Activated naive CD4-positive, alpha-beta T cell treated with anti-CD3 and anti-CD28 coated beads for 36 hours (primary cell): Measurements from ENCODE around the gene USP6NL. TPM values are rescaled to one million over a fixed set of nuclear protein-coding genes. Genes with fewer than 3 reads are reported as not detected.

ENCODE experiments used
- CTCF ChIA-PET: fragments of 350-600 bp; sonication (Branson Sonifier 250); formaldehyde crosslinking; loops from one replicate; lab custom pipeline; 2021; ENCODE audit warnings: antibody characterized with exemption; lab: Charles Lee
- DNase-seq: peaks from one replicate; pipeline ENCODE4 v3.0.0-alpha.2; 2020
- H3K27ac Mint-ChIP-seq: one replicate; pipeline ENCODE4 v1.8.0; 2021; ENCODE audit warnings: mild to moderate bottlenecking, mixed read lengths
- H3K27me3 Mint-ChIP-seq: one replicate; pipeline ENCODE4 v1.8.0; 2021; ENCODE audit warnings: low read depth, mixed read lengths
- H3K36me3 Mint-ChIP-seq: one replicate; pipeline ENCODE4 v1.8.0; 2021; ENCODE audit warnings: low read depth, mixed read lengths
- H3K4me1 Mint-ChIP-seq: one replicate; pipeline ENCODE4 v1.8.0; 2021; ENCODE audit warnings: low read depth, mixed read lengths
- H3K4me3 Mint-ChIP-seq: one replicate; pipeline ENCODE4 v1.8.0; 2021; ENCODE audit warnings: mild to moderate bottlenecking, moderate library complexity, mixed read lengths
- H3K9me3 Mint-ChIP-seq: one replicate; pipeline ENCODE4 v1.8.0; 2021; ENCODE audit warnings: mixed read lengths
- intact Hi-C: fragments of 100-400 bp; cut with micrococcal nuclease; formaldehyde crosslinking; loops from one replicate; pipeline ENCODE4 v1.15.1; 2023
- total RNA-seq, 2 experiments: library from RNA; stranded (reverse); gene quantifications; one replicate each; pipeline ENCODE4 v1.2.3, GENCODE V29; 2021

The USP6NL gene
- total RNA-seq, 2 experiments from 2014 or later, result 6.9 to 7.5 TPM

DNA sequence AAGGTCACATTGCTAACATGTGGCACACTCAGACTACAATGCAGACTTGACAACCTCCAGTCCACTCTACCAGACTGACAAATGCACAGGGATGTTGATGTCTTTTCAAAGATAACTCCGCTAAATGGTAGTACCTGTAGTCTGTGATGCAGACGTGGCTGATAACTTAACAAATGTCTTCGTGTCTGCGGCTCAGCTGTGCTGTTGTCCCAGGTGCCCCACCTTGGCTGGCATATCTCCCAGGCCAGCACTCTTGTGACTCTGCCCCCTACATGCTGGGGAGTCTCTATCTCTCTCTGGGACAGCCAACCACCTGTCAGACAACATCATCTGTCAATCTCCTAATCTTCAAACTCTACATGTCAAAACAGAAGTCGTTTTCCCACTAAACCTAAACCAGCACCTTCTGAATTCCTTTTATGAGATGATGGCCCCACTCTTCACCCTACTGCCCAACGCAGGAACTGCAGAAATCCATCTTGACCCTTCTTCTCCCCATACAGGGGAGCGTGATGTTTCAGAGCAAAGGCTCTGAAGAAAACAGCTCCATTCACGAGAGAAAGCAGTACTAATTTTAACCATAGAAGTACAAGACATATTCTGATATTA is 156.4 kb downstream of the USP6NL start:
- intact Hi-C loops, result no loop called here
- peaks cover 3% of the 10 kb centered on the region for H3K4me1 Mint-ChIP-seq
- no peaks in the 10 kb centered on the region for H3K27me3 Mint-ChIP-seq
- no peak for DNase-seq
- no peak overlapping the region for H3K4me3 Mint-ChIP-seq
- H3K9me3 Mint-ChIP-seq, result no peaks in the 10 kb centered on the region
- CTCF ChIA-PET, result interaction anchor here (0.7 kb wide), 1 partner anchor 254 kb away, joined by 4 read pairs; no protein-coding TSS in a partner anchor
- H3K27ac Mint-ChIP-seq, result no peak overlapping the region
- H3K36me3 Mint-ChIP-seq, result no peaks in the 10 kb centered on the region

DNA sequence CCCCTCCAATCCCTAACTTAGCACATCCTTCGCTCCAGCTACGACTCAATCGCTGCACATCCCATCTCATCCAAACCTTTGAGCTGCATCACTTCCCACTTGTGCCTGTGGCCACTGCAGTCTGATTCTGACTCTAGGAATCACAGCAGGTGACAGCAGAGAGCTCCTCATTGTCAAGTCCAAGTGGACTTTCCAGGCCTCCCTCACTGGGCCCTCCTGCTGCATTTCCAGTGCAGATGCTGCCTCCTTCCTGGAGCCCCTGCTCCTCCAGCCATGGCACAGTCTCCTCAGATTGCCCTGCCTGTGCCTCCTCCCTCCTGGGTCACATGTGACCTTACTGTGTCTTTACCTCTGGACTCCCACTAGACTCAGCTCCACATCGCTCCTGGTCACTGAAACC is 157.3 kb downstream of the USP6NL start:
- no peak for DNase-seq
- no peak overlapping the region for H3K27ac Mint-ChIP-seq
- no peak overlapping the region for H3K4me3 Mint-ChIP-seq
- H3K36me3 Mint-ChIP-seq, result no peaks in the 10 kb centered on the region
- intact Hi-C loops, result no loop called here
- CTCF ChIA-PET, result no interaction called here
- H3K4me1 Mint-ChIP-seq, result peaks cover 3% of the 10 kb centered on the region
- no peaks in the 10 kb centered on the region for H3K27me3 Mint-ChIP-seq
- no peaks in the 10 kb centered on the region for H3K9me3 Mint-ChIP-seq

DNA sequence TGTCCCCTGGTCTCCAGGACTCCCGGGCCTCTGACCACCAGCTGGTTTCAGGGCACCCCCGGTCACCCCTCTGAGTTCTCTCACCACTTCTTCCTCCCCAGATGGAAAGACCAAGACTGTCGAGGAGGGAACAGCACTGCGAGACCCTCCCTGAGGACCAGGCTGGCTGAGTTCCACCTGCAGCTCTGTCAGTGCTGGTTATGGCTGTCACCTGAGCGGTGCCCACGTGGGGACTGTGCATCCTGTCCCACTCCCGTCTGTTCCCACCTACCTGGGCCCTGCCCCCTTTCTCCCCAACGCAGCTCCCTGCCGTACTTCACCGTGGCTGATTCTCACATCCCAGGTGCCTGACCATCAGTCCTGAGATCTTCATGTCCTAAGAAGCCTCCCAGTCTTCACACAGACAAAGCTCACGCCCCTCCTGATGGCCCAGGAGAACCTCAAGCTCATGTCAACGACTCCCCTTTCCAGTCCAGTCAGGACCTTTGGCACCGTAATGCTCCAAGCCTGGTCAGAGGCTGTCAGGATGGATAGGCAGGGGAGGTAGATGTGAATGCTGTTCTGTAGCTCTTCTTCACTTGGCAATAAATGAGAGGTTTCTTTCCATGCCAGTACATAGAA is 159.7 kb downstream of the USP6NL start:
- peaks cover 14% of the 10 kb centered on the region for H3K4me1 Mint-ChIP-seq
- CTCF ChIA-PET, result no interaction called here
- DNase-seq, result no peak
- intact Hi-C loops, result no loop called here
- H3K9me3 Mint-ChIP-seq, result no peaks in the 10 kb centered on the region
- H3K27me3 Mint-ChIP-seq, result no peaks in the 10 kb centered on the region
- no peaks in the 10 kb centered on the region for H3K36me3 Mint-ChIP-seq
- H3K27ac Mint-ChIP-seq, result no peak overlapping the region
- H3K4me3 Mint-ChIP-seq, result no peak overlapping the region

DNA sequence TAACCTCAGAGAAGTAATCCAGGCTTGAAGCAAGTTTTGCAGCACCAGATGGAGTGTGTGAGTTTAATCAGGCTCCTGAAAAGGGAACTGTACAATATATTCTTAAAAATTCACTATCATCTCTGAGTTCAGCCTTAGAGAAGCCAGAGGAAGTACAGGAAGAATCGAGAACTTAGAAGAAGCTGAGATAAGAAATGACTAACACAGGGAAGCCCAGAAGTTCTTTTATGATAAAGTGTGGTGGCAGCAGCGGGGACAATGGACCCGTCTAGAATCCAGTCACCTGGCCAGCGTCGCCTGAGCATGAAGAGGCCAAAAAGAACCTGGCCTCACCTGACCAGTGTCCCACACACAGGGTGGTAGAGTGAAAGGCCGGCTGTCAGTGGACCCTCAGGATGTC is 161.0 kb downstream of the USP6NL start:
- H3K4me3 Mint-ChIP-seq, result no peak overlapping the region
- no peaks in the 10 kb centered on the region for H3K36me3 Mint-ChIP-seq
- H3K4me1 Mint-ChIP-seq, result peaks cover 17% of the 10 kb centered on the region
- CTCF ChIA-PET, result no interaction called here
- H3K27ac Mint-ChIP-seq, result no peak overlapping the region
- no peak for DNase-seq
- H3K9me3 Mint-ChIP-seq, result no peaks in the 10 kb centered on the region
- intact Hi-C loops, result no loop called here
- no peaks in the 10 kb centered on the region for H3K27me3 Mint-ChIP-seq

DNA sequence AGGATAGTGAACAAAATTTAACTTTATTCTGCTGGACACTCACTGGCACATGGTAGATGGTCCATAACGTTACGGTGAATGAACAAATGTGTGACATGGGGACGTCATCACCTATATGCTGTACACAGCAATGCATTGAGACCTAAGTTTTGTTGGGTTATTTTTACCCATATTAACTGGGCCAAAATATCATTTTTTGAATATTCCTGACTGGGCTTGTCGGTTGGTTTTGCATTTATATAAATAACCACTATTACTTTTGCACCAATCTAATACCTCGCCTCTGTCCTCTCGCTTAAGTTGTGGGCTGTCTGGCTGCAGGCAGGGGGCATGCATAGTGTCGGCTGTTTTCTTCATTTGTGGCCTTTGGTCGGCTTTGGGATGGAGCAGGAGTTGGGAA is 161.7 kb downstream of the USP6NL start:
- no peaks in the 10 kb centered on the region for H3K9me3 Mint-ChIP-seq
- intact Hi-C loops, result no loop called here
- H3K27ac Mint-ChIP-seq, result no peak overlapping the region
- DNase-seq, result no peak
- peaks cover 17% of the 10 kb centered on the region for H3K4me1 Mint-ChIP-seq
- no peak overlapping the region for H3K4me3 Mint-ChIP-seq
- no peaks in the 10 kb centered on the region for H3K36me3 Mint-ChIP-seq
- CTCF ChIA-PET, result no interaction called here
- no peaks in the 10 kb centered on the region for H3K27me3 Mint-ChIP-seq

DNA sequence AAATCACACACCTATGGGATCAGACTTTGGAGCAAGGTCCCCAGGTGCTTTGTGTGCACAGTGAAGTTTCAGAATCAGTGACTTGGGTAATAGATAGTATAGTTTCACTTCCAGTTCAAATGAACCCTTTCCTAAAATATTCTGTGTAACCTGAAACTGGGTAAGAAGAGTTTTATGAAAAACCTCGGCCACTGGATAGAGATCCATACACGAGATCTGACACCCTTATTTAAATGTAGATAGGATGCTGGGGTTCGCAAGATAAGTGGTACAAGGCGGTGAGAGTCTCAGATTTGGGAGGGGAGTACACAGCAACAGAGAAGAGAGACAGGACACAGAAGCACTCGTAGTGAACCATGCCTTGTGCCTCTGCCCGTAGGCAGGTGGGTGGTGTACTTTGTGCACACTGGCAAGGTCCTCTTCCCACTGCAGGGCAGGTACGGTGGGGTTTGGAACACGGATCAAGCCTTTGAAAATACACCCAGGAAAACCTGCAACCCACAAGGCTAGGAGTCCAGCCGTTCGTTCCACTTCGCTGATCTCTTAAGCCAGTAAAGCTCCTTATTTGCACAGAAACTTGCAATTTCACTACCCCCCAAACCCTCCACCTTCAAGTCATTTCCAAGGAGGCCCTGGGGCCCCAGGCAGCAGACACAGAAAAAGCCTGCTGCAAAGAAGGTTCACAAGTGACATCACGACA is 162.8 kb downstream of the USP6NL start:
- intact Hi-C loops, result no loop called here
- no peak overlapping the region for H3K4me3 Mint-ChIP-seq
- CTCF ChIA-PET, result no interaction called here
- H3K36me3 Mint-ChIP-seq, result no peaks in the 10 kb centered on the region
- no peaks in the 10 kb centered on the region for H3K9me3 Mint-ChIP-seq
- no peaks in the 10 kb centered on the region for H3K27me3 Mint-ChIP-seq
- DNase-seq, result no peak
- H3K4me1 Mint-ChIP-seq, result peaks cover 17% of the 10 kb centered on the region
- H3K27ac Mint-ChIP-seq, result no peak overlapping the region

DNA sequence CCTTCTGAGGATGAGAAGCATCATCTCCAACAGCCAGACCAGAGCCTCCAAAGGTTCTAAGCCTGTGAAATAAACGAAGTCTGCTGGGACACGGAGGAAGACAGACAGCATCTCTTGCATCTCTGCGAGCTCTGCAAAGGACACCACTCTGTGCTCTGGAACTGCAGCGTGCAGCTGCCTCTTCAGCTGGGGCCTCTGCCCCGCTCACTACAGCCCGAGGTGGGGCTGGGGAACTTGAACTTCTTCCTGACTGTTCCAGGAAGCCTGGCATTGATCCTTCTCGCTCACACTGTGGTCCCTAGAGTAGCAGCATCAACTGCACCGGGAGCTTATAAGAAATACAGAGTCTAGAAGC is 163.3 kb downstream of the USP6NL start:
- intact Hi-C loops, result no loop called here
- no peaks in the 10 kb centered on the region for H3K27me3 Mint-ChIP-seq
- H3K4me1 Mint-ChIP-seq, result peaks cover 17% of the 10 kb centered on the region
- H3K9me3 Mint-ChIP-seq, result no peaks in the 10 kb centered on the region
- no peak overlapping the region for H3K27ac Mint-ChIP-seq
- DNase-seq, result no peak
- no peaks in the 10 kb centered on the region for H3K36me3 Mint-ChIP-seq
- CTCF ChIA-PET, result interaction anchor here (0.6 kb wide), 1 partner anchor 24 kb away, joined by 4 read pairs; no protein-coding TSS in a partner anchor
- H3K4me3 Mint-ChIP-seq, result no peak overlapping the region

DNA sequence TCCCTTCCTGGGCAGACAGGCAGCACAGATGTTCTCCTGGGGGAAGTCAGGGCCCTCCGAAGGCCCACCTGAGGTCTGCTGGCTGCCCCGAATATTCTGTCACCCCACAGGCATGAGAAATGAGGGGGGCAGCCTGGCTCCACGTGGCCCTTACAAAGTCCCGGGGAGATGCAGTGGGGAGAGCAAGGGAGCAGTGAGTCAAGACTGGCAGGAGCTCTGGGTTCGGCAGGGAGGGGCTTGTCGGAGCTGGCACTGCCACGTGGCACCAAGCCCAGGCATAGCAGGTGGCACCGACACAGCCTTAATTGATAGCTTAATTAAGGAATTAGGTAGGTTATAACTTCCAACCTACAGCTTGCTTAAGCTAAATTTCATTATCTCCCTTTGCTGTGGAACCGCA is 163.9 kb downstream of the USP6NL start:
- Mint-ChIP-seq H3K27ac (no peak overlapping the region), H3K36me3 (no peaks in the 10 kb centered on the region), H3K4me1 (peaks cover 17% of the 10 kb centered on the region), H3K27me3 (no peaks in the 10 kb centered on the region), H3K9me3 (no peaks in the 10 kb centered on the region), H3K4me3 (no peak overlapping the region)
- CTCF ChIA-PET, result interaction anchor here (0.6 kb wide), 1 partner anchor 23 kb away, joined by 4 read pairs; no protein-coding TSS in a partner anchor
- no peak for DNase-seq
- intact Hi-C loops, result no loop called here

DNA sequence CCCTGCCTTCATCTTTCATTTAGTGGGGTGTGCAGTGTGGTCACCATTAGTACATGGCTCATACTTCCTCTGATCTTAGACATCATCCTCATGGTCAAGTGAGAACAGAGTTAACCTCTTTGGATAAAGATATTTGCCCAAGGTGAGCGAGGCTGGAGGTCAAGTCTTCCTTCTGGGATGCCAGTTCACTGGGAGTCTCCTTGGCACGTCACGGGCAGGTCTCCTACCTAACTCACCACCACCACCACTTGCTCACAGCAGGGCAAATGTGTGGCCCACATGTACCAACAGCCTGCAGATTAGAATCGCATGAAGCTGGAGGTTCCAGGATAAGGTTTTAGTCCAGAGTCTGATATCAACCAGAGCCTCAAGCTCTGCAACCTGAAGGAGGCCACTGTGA is 164.6 kb downstream of the USP6NL start:
- Mint-ChIP-seq H3K4me1 (peaks cover 17% of the 10 kb centered on the region), H3K4me3 (no peak overlapping the region), H3K27ac (no peak overlapping the region), H3K27me3 (no peaks in the 10 kb centered on the region), H3K36me3 (no peaks in the 10 kb centered on the region), H3K9me3 (no peaks in the 10 kb centered on the region)
- CTCF ChIA-PET, result no interaction called here
- no peak for DNase-seq
- intact Hi-C loops, result no loop called here

DNA sequence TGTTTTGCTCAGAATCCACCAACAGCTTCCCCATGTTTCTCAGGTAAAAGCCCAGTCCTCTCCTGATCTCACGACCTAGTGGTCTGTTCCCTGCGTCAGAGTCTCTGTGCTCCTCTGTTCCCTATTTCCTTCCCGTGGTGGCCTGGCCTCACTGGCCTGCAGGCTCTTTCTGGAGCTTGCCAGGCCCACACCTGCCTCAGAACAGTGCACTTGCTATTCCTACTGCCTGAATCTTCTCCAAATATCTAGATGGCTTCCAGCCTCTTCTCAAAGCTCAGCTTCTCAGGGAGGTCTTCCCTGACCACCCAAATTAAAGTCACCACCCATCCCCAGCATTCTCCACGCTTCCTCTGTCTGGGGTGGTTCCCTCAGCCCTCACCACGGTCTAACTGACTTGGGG is 165.3 kb downstream of the USP6NL start:
- Mint-ChIP-seq H3K27ac (no peak overlapping the region), H3K4me3 (no peak overlapping the region), H3K4me1 (peaks cover 20% of the 10 kb centered on the region), H3K9me3 (no peaks in the 10 kb centered on the region), H3K36me3 (no peaks in the 10 kb centered on the region), H3K27me3 (no peaks in the 10 kb centered on the region)
- intact Hi-C loops, result no loop called here
- DNase-seq, result no peak
- CTCF ChIA-PET, result no interaction called here

DNA sequence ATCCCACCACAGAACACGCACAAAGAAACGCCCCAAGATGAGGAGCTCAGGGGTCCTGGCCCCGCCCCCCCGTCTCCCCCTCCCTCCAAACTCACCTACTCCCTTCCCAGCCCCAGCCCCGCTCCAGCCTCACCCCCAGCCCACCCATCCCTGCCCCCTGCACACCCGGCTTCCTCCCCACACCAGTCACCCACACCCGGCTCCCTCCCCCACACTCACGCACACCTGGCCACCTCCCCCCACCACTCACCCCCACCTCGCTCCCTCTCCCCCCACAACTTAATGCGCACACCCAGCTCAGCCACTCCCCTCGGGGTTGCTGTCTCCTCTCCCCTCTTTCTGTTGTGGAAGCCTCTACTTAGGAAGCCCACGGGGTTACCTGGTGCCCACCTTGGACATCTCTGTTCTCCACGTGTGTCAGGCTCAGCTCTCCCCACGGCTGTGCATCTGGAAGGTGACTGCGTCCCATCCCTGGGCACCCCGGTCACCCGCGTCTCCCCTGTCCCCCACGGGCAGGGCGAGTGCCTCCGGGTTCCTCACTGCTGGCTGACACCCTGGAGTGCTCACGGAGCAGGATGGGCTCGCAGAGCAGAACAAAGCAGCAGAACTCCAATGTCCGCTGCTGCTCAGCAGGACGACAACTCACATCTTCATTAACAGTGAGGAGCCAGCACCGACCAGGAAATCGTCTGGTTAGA is 166.8 kb downstream of the USP6NL start:
- Mint-ChIP-seq H3K27me3 (no peaks in the 10 kb centered on the region), H3K36me3 (no peaks in the 10 kb centered on the region), H3K27ac (no peak overlapping the region), H3K4me1 (peaks cover 31% of the 10 kb centered on the region), H3K9me3 (no peaks in the 10 kb centered on the region), H3K4me3 (no peak overlapping the region)
- intact Hi-C loops, result no loop called here
- CTCF ChIA-PET, result no interaction called here
- no peak for DNase-seq

DNA sequence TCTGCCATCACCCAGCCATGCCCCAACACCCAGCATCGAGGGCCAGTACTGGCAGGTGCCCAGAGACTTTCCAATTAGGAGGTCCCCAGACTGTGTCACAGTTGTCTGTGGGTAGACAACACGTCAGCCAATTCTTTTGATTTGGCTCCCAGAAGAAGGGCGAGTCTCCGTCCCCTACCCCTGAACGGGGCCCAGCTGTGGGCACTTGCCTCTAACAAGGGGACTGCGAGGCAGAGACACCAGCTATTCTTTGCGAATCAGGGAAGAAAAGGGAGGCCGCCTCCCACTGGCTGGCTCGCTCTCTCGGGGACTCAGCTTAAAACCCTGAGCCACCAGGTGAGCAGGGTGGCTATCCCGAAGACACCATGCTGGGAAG is 167.3 kb downstream of the USP6NL start:
- DNase-seq, result no peak
- Mint-ChIP-seq H3K27ac (no peak overlapping the region), H3K36me3 (no peaks in the 10 kb centered on the region), H3K4me3 (no peak overlapping the region), H3K9me3 (no peaks in the 10 kb centered on the region), H3K4me1 (peaks cover 35% of the 10 kb centered on the region), H3K27me3 (no peaks in the 10 kb centered on the region)
- intact Hi-C loops, result no loop called here
- CTCF ChIA-PET, result no interaction called here
